LNCAP (cell line): ENCODE measurements around the gene BST1.

Experiments used
- CTCF ChIP-seq: fragments of 450-650 bp; IDR thresholded peaks from 2 replicates; pipeline ENCODE4 v1.5.1; 2017; ENCODE audit warnings: mild to moderate bottlenecking

The BST1 gene

DNA sequence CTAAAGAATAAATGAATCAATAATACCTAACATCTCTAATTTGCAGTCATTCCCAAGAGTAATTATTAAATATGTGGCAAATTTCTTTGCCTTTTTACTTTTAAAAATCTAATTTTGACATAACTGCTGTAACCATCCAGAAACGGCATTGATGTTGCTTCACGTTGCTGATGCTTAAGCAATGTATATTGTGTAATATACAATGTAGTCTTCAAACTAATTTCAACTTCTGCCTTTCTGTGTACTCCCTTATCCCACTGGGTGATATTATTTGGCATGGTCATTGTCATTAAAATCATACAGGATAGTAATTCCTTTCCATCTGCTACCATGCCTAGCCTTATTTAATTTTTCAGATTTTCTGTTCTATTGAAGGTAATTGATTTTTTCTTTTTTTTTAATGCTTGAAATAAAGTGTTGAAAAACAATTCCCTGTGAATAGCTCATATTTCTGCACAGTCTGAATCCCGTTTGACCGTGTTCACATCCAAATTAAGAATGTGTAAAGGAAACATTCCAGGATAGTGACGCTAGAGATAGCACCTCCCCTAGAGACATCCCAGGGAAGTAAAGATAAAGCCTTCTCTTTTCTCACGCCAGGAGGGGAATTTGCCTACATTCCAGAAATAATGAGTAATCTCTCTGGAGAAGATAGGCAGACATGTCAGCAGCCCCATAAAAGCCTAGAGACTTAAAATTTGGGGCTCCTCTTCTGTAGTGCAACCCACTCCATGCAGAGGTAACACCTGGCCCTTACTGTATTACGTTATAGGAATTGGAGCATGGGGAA lies 12.7 kb upstream of the BST1 start:
- TF ChIP-seq CTCF = no peak

DNA sequence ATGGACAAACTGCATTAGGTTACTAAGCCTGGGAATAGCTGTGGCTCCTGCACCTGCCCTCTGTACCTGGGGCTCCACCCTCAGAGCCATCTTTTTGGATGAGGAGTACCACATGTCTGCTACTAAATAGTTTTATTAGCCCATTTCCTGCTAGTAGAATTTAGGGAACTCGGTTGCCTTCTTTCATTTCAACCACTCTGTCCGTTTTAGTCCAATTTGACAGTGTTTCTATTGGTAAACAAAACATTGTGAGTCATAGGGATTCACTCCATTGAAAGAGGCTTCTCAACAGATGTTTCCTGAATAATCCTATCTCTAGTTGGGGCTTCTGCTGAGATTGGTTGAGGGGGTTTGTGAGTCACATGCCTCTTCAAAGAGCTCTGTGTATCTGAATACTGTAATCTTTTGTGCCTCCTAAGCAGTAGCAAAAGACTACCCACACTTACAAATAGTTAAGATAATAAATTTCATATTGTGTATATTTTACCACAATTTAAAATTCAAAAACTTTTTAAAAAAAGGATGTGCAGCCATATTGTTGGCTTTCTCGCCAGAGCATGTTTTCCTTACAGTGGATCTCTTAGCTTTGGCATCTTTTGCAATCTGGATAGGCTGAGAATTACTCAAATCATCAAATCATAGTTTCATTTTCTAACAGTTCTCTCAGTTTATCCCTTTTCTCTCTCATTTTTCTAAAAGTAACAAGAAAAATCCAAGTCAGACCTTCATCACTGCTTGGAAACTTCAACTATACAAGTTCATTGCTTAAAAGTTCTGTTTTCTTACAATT lies 11.3 kb upstream of the BST1 start:
- TF ChIP-seq CTCF = no peak

DNA sequence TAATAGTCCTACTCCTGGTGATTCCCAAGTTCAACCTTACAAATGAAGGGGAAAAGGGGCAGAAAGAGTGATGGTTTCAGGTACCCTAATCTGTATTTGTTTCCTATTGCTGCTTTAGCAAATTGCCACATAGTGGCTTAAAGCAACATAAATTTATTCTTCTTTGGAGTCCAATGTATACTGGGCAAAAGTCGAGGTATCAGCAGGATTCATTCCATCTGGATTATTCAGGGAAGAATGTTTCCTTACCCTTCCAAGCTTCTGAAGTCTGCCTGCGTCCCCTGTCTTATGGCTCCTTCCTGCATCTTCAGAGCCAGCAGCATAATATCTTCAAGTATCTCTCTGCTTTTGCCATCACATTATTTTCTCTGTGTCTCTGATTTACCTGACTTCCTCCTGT lies 10.3 kb upstream of the BST1 start:
- TF ChIP-seq CTCF = no peak

DNA sequence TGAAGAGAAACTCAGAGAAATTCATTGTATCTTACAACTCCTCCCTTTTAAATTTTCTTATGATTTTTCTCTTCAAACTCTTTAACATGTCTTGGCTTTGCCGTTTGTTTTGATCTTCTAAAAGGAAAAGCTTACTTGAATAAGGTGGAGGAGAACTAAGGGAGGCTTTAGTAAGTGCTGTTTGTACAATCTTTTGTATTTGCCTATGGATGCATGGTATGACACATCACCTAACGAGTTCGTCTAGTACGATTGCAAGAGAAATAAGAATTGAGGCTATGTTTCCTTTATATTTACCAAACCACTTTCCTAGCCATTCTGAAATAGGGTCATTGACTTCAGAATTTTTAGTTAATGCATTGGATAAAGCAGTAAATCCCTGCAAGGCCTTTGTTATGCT lies 8.4 kb upstream of the BST1 start:
- TF ChIP-seq CTCF = no peak

DNA sequence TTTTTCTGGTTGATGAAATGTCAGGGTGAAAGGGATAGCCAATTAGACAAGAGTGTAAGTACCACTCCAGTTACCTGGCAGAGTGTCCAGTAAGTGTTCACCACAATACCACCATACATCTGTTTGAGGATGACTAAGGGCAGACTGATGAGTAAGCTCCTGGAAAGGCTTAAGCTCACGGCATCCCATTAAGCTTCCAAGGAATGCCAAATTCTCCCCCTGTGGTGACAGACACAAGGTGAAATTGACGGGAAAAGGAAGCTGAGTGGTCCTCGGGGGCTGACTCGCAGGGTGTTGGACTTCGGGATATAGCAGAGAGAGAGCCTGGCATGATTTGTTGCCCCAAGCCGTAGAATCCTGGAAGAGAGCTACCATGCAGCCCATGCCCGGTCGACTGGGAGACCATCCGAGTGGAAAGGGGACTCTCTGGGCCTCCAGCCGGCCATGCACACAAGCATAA lies 7.6 kb upstream of the BST1 start:
- TF ChIP-seq CTCF = no peak

DNA sequence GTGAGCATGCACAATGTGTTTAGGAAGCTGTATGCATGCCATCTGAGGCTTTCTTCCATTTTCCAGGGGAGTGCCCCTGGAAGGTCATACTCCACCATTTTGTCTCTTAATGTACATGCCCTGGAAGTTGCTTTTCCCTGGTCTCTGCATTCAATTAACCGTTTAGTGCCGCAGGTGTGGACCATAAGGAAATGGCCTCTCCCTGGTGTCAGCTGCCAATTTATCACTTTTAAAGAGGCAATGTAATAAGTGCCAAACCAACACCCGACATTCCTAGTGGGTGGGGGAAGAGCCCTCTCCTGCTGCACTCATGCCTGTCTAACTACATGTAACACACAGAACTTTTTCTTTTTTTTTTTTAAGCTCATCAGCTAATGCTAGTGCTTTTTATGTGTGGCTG lies 7.1 kb upstream of the BST1 start:
- no peak for TF ChIP-seq CTCF

DNA sequence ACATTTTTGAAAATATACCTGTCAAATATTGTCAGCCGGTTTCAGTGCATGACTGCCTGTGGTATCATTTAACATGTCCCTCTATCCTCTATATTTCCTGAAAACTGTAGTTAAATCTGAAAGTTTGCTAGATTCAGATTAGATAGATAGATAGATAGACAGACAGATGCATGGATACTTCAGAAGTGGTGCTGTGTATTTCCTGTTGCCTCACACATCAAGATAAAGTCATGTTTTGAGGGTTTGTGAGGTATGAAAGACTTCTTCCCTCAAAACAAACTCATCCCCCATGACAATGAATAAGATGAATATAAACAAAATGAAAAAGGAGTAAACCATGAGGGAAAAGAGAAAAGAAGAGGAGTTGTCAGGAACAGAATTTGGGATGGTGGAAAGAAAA lies 6.0 kb upstream of the BST1 start:
- no peak for TF ChIP-seq CTCF
